CD4-positive, alpha-beta memory T cell (primary cell): ENCODE data around the gene TXNRD1. TPM values are rescaled to one million over a fixed set of nuclear protein-coding genes. Genes with fewer than 3 reads are reported as not detected.

Source experiments
- polyA plus RNA-seq, 2 donors: library from polyadenylated mRNA; unstranded; fragments of 300-500 nt; fragmentation: Illumina TruSeq; gene quantifications; one replicate each; pipeline ENCODE4 v1.2.3, GENCODE V29; 2021
- total RNA-seq, 2 experiments: library from RNA; stranded (reverse); gene quantifications; one replicate each; pipeline ENCODE4 v1.2.3, GENCODE V29; 2021

Gene TXNRD1
- total and polyA plus RNA-seq, 4 experiments from 2014 or later: 32.2 to 64.5 (median 46.7) TPM

Other genes starting within 250 kb of the TXNRD1 start
- gene TDG, start 249.9 kb upstream of the TXNRD1 start, total RNA-seq: 10 to 100 TPM; 35.1 to 38.3 TPM
- gene TDG, start 249.9 kb upstream of the TXNRD1 start, polyA plus RNA-seq: 10 to 100 TPM; 12.9 to 19.3 TPM
- gene GLT8D2, start 165.6 kb upstream of the TXNRD1 start, total RNA-seq: not detected
- gene GLT8D2, start 165.6 kb upstream of the TXNRD1 start, polyA plus RNA-seq: under 1 TPM in 1 of 2 donors, not detected in 1; 0.15 TPM
- gene HCFC2, start 151.2 kb upstream of the TXNRD1 start, total RNA-seq: 10 to 100 TPM; 18.1 to 18.5 TPM
- 1 to 10 TPM; 4.1 to 8.8 TPM for gene HCFC2, start 151.2 kb upstream of the TXNRD1 start, polyA plus RNA-seq
- 10 to 100 TPM; 29.9 to 32.5 TPM for gene NFYB, start 77.6 kb upstream of the TXNRD1 start, total RNA-seq
- 10 to 100 TPM; 38.7 to 39.0 TPM for gene NFYB, start 77.6 kb upstream of the TXNRD1 start, polyA plus RNA-seq
- gene EID3, start 88.0 kb downstream of the TXNRD1 start, total RNA-seq: 1 to 10 TPM; 9.4 to 9.9 TPM
- gene EID3, start 88.0 kb downstream of the TXNRD1 start, polyA plus RNA-seq: 10 to 100 TPM; 12.7 to 15.6 TPM
- 10 to 100 TPM; 55.1 to 55.8 TPM for gene CHST11, start 241.2 kb downstream of the TXNRD1 start, total RNA-seq
- gene CHST11, start 241.2 kb downstream of the TXNRD1 start, polyA plus RNA-seq: 10 to 100 TPM; 63.8 to 64.6 TPM